Activated CD4-positive, alpha-beta memory T cell treated with anti-CD3 and anti-CD28 coated beads for 36 hours (primary cell): Measurements from ENCODE around the gene CHEK1. TPM values are rescaled to one million over a fixed set of nuclear protein-coding genes. Genes with fewer than 3 reads are reported as not detected.

Experiments
- CTCF ChIA-PET: fragments of 350-600 bp; sonication (Branson Sonifier 250); formaldehyde crosslinking; loops from one replicate; lab custom pipeline; 2021; ENCODE audit warnings: antibody characterized with exemption, inconsistent platforms; lab: Charles Lee
- POLR2A ChIA-PET: fragments of 350-600 bp; sonication (Branson Sonifier 250); formaldehyde crosslinking; loops from one replicate; lab custom pipeline; 2021; ENCODE audit warnings: antibody characterized with exemption; lab: Charles Lee
- DNase-seq: peaks from one replicate; pipeline ENCODE4 v3.0.0-alpha.2; 2020
- H3K27ac Mint-ChIP-seq: one replicate; pipeline ENCODE4 v1.8.0; 2021; ENCODE audit warnings: mixed read lengths
- H3K27me3 Mint-ChIP-seq: one replicate; pipeline ENCODE4 v1.8.0; 2021; ENCODE audit warnings: mixed read lengths
- H3K36me3 Mint-ChIP-seq: one replicate; pipeline ENCODE4 v1.8.0; 2021; ENCODE audit warnings: mixed read lengths
- H3K4me1 Mint-ChIP-seq: one replicate; pipeline ENCODE4 v1.8.0; 2021; ENCODE audit warnings: low read depth, mixed read lengths
- H3K4me3 Mint-ChIP-seq: one replicate; pipeline ENCODE4 v1.8.0; 2021; ENCODE audit warnings: mild to moderate bottlenecking, mixed read lengths
- H3K9me3 Mint-ChIP-seq: one replicate; pipeline ENCODE4 v1.8.0; 2021; ENCODE audit warnings: mixed read lengths
- intact Hi-C: fragments of 100-400 bp; cut with micrococcal nuclease; formaldehyde crosslinking; loops from one replicate; pipeline ENCODE4 v1.15.1; 2023
- total RNA-seq, 2 experiments: library from RNA; stranded (reverse); gene quantifications; one replicate each; pipeline ENCODE4 v1.2.3, GENCODE V29; 2021

The CHEK1 gene
- total RNA-seq, 2 experiments from 2014 or later = 140 to 155 TPM

DNA sequence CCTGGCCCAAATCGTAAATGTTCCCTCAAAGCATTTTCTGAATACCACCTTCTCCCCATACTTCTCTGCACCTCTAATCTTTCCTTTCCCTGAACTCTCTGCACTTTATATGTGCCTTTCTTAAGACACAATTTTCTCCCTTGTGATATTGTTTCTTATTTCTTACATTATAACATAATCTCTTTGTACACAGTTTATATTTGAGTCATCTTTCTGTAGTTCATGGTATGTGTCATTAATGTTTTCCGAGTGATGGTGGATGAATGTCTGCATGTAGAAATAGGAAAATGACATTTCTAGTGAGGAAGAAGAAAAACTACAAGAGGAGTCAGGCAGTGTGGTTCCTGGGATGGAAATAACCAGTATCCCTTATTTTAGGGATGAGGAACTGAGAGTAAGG lies 50.2 kb downstream of the CHEK1 start:
- intact Hi-C loops = no loop called here
- POLR2A ChIA-PET = no interaction called here
- CTCF ChIA-PET = interaction anchor here (0.6 kb wide), 1 partner anchor 90 kb away, joined by 4 read pairs; no protein-coding TSS in a partner anchor

DNA sequence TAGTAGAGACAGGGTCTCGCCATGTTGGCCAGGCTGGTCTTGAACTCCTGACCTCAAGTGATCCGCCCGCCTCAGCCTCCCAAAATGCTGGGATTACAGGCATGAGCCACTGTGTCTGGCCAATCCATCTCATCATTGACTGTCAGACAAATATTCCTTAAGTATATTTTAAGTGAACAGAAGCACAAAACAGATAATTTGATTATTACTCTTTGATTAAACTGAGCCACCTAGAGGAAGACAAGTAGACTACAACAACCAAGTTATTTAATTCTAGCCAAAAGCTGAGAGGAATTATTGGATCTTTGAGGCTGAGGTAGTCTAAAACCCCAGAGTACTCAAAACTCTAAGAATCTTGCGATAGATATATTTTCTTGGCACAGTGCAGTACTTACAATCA lies 54.4 kb downstream of the CHEK1 start:
- Mint-ChIP-seq H3K4me1 (no peaks in the 10 kb centered on the region), H3K9me3 (no peaks in the 10 kb centered on the region), H3K4me3 (no peak overlapping the region), H3K27ac (no peak overlapping the region), H3K36me3 (peaks cover 26% of the 10 kb centered on the region), H3K27me3 (no peaks in the 10 kb centered on the region)
- CTCF ChIA-PET = interaction anchor here (0.6 kb wide), 1 partner anchor 274 kb away, joined by 3 read pairs; no protein-coding TSS in a partner anchor
- intact Hi-C loops = no loop called here
- no peak for DNase-seq
- POLR2A ChIA-PET = interaction anchor here (0.5 kb wide), 1 partner anchor 569 kb away, joined by 6 read pairs; no protein-coding TSS in a partner anchor

More for the DNA sequence above, 50.2 kb downstream of the CHEK1 start:
- no peak for DNase-seq
- H3K27me3 Mint-ChIP-seq = no peaks in the 10 kb centered on the region
- no peaks in the 10 kb centered on the region for H3K4me1 Mint-ChIP-seq
- H3K4me3 Mint-ChIP-seq = no peak overlapping the region
- no peak overlapping the region for H3K27ac Mint-ChIP-seq
- H3K36me3 Mint-ChIP-seq = peaks cover 30% of the 10 kb centered on the region
- H3K9me3 Mint-ChIP-seq = no peaks in the 10 kb centered on the region

DNA sequence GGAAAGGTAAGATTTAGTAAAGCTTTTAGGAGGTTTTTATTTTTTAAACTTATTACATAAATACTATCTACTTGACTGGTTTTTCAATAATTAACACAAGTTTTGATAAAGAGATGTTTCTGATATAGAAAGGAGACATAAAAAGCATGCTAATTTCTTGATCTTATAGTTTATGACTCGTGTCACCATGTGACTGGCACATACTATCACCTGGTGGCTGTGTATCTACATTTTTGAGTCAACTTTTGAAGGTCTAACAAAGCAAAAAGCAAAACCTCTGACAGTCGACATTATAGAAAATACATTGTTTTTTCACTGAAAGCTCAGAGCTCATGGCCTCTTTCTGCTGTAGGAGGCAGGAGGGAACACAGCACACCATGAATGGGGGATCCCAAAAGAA lies 54.9 kb downstream of the CHEK1 start:
- DNase-seq = no peak
- intact Hi-C loops = no loop called here
- Mint-ChIP-seq H3K27ac (no peak overlapping the region), H3K27me3 (no peaks in the 10 kb centered on the region), H3K4me3 (no peak overlapping the region), H3K36me3 (peaks cover 26% of the 10 kb centered on the region), H3K4me1 (no peaks in the 10 kb centered on the region), H3K9me3 (no peaks in the 10 kb centered on the region)
- CTCF ChIA-PET = interaction anchor here (0.6 kb wide), 1 partner anchor 274 kb away, joined by 3 read pairs; no protein-coding TSS in a partner anchor
- POLR2A ChIA-PET = interaction anchor here (0.5 kb wide), 1 partner anchor 569 kb away, joined by 6 read pairs; no protein-coding TSS in a partner anchor

DNA sequence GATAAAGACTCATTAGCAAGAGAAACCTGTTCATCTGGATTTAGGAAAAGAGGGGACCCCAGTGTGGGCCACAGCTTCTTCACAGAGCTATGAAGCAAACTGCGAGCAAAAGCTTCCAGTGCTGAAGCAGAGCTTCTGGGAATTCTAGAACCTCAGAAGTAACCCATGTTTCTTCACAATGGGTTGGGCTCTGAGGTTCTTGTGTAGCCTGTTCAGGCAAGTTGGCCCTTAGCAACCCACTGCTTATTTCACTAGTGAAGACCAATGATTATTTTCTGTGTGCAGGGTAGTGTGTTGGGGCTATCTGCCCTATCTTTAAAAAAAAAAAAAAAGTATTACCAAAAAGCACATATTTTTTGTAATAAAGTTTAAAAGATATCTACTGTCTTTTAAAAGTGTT lies 55.8 kb downstream of the CHEK1 start, which contains the start of gene ACRV1:
Gene ACRV1, minus strand, starts transcription at position 101 of the 400 bp plus-strand sequence. Its CDS starts 67 bp downstream, at position 34.
- intact Hi-C loops = no loop called here
- Mint-ChIP-seq H3K27ac (no peak within 1 kb of the TSS), H3K36me3 (peaks cover 28% of the 10 kb centered on the region), H3K27me3 (no peaks in the 10 kb centered on the region), H3K4me3 (no peak within 1 kb of the TSS), H3K4me1 (no peaks in the 10 kb centered on the region), H3K9me3 (no peaks in the 10 kb centered on the region)
- ChIA-PET POLR2A (no interaction called here), CTCF (no interaction called here)
- DNase-seq = no peak

DNA sequence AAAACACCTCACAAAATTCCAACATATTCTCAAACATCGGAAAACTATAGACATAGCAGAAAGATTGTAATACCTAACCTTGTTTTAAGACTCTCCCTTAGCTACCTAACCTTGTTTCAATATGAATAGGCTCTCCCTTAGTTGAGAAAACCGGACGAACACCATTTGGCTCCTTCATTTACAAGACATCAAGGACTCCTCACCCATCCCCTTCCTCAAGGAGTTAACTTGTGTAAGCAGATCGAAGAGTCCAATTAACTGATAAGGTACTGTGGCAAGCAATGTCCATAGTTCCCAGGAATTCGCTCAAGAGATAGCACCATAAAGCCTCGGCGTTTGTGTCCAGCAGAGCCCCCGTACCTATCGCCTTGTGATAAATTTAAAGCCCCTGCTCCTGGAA lies 60.3 kb downstream of the CHEK1 start:
- Mint-ChIP-seq H3K4me1 (no peaks in the 10 kb centered on the region), H3K9me3 (no peaks in the 10 kb centered on the region), H3K4me3 (no peak overlapping the region), H3K36me3 (peaks cover 10% of the 10 kb centered on the region), H3K27me3 (no peaks in the 10 kb centered on the region), H3K27ac (no peak overlapping the region)
- DNase-seq = no peak
- intact Hi-C loops = no loop called here
- POLR2A ChIA-PET = no interaction called here
- CTCF ChIA-PET = no interaction called here

DNA sequence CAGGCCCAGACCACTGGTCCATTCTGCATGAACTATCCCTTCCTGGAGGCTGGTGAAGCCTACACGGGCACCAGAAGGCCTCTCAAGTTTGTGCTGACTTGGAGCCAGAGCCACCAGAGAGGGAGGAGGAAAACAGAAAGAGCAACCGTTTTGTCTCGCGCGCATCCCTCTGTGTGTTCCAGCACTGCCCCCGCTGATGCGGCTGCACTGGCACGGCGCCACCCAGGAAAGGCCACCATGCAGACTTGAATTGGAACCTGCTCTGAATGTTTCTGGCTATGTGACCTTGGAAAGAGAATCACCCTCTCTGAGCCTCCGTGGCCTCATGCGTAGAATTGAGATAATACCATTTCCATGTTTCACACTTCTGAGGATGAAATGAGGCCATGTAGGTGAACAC lies 63.1 kb downstream of the CHEK1 start:
- no peaks in the 10 kb centered on the region for H3K9me3 Mint-ChIP-seq
- H3K4me3 Mint-ChIP-seq = no peak overlapping the region
- no peak for DNase-seq
- ChIA-PET CTCF (no interaction called here), POLR2A (no interaction called here)
- intact Hi-C loops = no loop called here
- no peak overlapping the region for H3K27ac Mint-ChIP-seq
- peaks cover 6% of the 10 kb centered on the region for H3K36me3 Mint-ChIP-seq
- H3K4me1 Mint-ChIP-seq = no peaks in the 10 kb centered on the region
- H3K27me3 Mint-ChIP-seq = peaks cover 2% of the 10 kb centered on the region

DNA sequence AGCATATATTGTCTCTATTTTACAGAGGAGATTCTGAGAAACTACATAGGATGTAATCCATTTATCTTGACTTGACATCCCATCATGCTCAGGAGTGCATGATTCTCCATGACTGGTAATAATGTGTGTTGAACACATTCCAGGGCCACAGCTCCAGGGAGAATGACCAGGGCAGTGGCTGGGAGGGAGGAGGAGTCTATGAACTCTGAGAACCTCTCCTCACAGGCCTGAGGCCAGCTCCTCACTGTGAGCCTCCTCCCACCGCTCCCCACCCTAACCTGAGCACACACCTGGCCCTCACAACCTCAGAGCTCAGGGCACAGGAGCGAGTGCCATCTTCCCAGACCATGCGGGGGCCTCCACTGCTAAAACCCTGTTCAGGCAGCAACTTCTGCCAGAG lies 63.7 kb downstream of the CHEK1 start:
- H3K4me1 Mint-ChIP-seq = no peaks in the 10 kb centered on the region
- no peak overlapping the region for H3K27ac Mint-ChIP-seq
- no peak for DNase-seq
- H3K9me3 Mint-ChIP-seq = no peaks in the 10 kb centered on the region
- ChIA-PET CTCF (no interaction called here), POLR2A (no interaction called here)
- peaks cover 2% of the 10 kb centered on the region for H3K27me3 Mint-ChIP-seq
- H3K4me3 Mint-ChIP-seq = no peak overlapping the region
- intact Hi-C loops = no loop called here
- peaks cover 6% of the 10 kb centered on the region for H3K36me3 Mint-ChIP-seq

DNA sequence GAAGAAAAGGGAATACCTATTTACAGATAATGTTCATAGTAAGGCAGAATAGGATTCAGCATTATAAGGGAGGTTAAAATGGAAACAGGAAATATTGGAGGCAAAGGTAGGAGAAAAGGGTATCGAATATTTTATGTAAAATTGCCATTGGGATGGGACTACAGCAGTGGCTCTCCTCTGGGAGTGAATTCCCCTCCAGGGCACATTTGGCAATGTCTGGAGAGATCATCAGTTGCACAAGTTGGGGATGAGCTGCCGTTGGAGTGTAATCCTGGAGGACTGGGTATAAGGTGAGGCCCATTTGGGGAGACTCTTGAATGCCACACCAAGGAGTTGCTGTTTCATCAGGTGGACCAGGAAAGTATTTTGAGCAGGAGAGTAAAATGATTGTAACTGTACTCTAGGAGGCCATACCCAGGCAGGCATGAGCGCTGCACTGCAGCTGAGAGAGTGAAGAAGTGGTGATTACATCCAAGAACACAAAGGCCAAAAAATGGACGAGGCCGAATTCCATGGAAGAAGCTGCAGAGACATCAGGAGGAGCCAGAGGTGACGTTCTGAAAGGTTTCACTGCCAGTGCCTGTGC lies 64.4 kb downstream of the CHEK1 start:
- peaks cover 6% of the 10 kb centered on the region for H3K36me3 Mint-ChIP-seq
- no peak overlapping the region for H3K4me3 Mint-ChIP-seq
- no peaks in the 10 kb centered on the region for H3K4me1 Mint-ChIP-seq
- CTCF ChIA-PET = no interaction called here
- peaks cover 2% of the 10 kb centered on the region for H3K27me3 Mint-ChIP-seq
- POLR2A ChIA-PET = no interaction called here
- intact Hi-C loops = no loop called here
- H3K27ac Mint-ChIP-seq = no peak overlapping the region
- DNase-seq = no peak
- no peaks in the 10 kb centered on the region for H3K9me3 Mint-ChIP-seq

DNA sequence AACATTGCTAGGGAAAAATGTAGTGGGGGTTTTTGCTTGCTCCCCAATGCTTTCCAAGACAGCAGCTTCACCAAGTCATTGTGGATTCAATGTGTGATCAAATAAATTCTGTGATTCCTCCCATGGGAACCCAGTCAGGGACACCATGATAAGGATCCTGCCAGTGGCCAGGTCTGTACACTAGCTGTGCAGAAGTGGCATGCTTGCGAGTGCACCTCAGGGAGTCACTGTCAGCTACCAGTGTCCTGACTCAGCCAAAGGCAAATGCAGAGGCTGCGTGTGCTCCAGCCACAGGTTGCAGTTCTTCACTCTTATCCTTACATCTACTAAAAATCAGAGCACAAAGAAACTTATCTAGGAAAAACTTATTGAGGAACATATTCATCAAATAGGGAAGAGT lies 65.0 kb downstream of the CHEK1 start:
- intact Hi-C loops = no loop called here
- H3K4me1 Mint-ChIP-seq = no peaks in the 10 kb centered on the region
- no peak overlapping the region for H3K27ac Mint-ChIP-seq
- DNase-seq = no peak
- CTCF ChIA-PET = no interaction called here
- H3K9me3 Mint-ChIP-seq = no peaks in the 10 kb centered on the region
- H3K36me3 Mint-ChIP-seq = peaks cover 6% of the 10 kb centered on the region
- H3K4me3 Mint-ChIP-seq = no peak overlapping the region
- POLR2A ChIA-PET = no interaction called here
- H3K27me3 Mint-ChIP-seq = peaks cover 2% of the 10 kb centered on the region

DNA sequence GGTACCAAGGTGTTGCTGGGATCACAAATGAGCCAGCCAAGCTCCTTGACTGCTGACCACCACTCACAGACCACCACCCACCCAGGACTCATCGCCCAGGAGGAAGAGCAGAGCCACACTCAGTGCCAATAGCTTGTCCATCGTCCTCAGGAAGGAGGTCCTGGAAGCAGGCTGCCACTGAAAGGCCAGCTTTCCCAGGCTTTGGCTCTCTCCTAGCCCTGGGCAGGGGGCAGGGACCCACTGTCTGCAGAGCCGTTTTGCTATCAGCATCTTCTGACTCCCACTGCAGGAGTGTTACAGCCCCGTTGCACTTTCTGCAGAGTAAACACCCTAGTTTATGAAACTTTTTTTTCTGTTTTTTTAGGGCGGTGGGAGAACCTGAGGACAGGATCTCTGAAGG lies 67.9 kb downstream of the CHEK1 start:
- DNase-seq = no peak
- no peaks in the 10 kb centered on the region for H3K4me1 Mint-ChIP-seq
- H3K27ac Mint-ChIP-seq = no peak overlapping the region
- intact Hi-C loops = no loop called here
- peaks cover 2% of the 10 kb centered on the region for H3K9me3 Mint-ChIP-seq
- H3K4me3 Mint-ChIP-seq = no peak overlapping the region
- H3K36me3 Mint-ChIP-seq = no peaks in the 10 kb centered on the region
- POLR2A ChIA-PET = no interaction called here
- CTCF ChIA-PET = no interaction called here
- H3K27me3 Mint-ChIP-seq = peaks cover 2% of the 10 kb centered on the region

DNA sequence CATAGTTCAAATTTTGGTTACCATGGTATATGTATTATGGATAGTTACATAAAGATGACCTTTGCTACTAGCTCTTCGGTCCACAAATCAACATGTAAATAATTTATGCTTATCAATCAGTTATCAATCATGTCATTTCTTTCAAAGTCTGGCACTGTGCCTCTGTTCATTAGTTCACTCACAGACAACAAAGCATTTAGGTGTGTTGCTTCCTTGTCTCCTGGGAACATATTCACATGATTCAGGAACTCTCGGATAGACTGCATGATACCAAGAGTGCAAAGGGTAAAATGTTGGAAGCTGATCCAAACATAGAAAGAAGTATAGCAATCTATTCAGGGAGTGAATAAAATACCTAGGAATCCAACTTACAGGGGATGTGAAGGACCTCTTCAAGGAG lies 70.0 kb downstream of the CHEK1 start:
- ChIA-PET CTCF (no interaction called here), POLR2A (no interaction called here)
- no peak overlapping the region for H3K27ac Mint-ChIP-seq

DNA sequence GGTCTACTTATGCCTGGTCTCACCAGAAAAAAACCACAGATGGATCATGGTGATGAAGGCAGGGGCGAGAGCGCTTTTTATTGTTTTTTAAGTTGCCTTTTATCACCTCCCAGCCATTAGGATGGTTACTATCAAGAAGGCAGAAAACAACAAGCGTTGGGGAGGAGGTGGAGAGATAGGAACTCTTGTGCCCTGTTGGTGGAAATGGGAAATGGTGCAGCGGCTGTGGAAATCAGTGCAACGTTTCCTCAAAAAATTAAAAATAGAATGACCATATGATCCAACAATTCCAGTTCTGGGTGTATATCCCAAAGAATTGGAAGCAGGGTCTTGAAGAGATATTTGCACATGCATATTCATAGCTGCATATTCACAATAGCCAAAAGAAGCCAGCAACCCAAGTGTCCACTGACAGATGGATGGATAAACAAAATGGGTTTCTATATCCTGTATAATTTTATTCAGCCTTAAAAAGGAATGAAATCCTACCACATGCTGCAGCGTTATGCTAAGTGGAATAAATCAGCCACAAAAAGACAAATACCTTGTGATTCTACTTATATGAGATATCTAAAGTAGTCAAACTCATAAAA lies 76.2 kb downstream of the CHEK1 start:
- Mint-ChIP-seq H3K36me3 (no peaks in the 10 kb centered on the region), H3K27ac (no peak overlapping the region), H3K4me1 (no peaks in the 10 kb centered on the region), H3K27me3 (peaks cover 8% of the 10 kb centered on the region), H3K9me3 (no peaks in the 10 kb centered on the region), H3K4me3 (no peak overlapping the region)
- no peak for DNase-seq
- ChIA-PET CTCF (no interaction called here), POLR2A (no interaction called here)
- intact Hi-C loops = no loop called here

More for the DNA sequence above, 70.0 kb downstream of the CHEK1 start:
- intact Hi-C loops = no loop called here
- no peak for DNase-seq
- no peaks in the 10 kb centered on the region for H3K36me3 Mint-ChIP-seq
- peaks cover 3% of the 10 kb centered on the region for H3K27me3 Mint-ChIP-seq
- no peak overlapping the region for H3K4me3 Mint-ChIP-seq
- H3K9me3 Mint-ChIP-seq = peaks cover 2% of the 10 kb centered on the region
- H3K4me1 Mint-ChIP-seq = no peaks in the 10 kb centered on the region
